SK-N-MC (cell line): ENCODE data around the gene NOTO.

Experiments
- EZH2 ChIP-seq: fragments of 200-600 bp; sonication (generic); IDR thresholded peaks from one replicate; pipeline ENCODE4 v1.6.1; 2017; ENCODE audit warnings: antibody characterized with exemption
- FOXP2 ChIP-seq: optimal IDR thresholded peaks from 2 replicates; pipeline ENCODE3; 2011; ENCODE audit warnings: mild to moderate bottlenecking, moderate library complexity; ENCODE audit not compliant: insufficient read depth; ENCODE audit errors: extremely low read length, control extremely low read depth

DNA sequence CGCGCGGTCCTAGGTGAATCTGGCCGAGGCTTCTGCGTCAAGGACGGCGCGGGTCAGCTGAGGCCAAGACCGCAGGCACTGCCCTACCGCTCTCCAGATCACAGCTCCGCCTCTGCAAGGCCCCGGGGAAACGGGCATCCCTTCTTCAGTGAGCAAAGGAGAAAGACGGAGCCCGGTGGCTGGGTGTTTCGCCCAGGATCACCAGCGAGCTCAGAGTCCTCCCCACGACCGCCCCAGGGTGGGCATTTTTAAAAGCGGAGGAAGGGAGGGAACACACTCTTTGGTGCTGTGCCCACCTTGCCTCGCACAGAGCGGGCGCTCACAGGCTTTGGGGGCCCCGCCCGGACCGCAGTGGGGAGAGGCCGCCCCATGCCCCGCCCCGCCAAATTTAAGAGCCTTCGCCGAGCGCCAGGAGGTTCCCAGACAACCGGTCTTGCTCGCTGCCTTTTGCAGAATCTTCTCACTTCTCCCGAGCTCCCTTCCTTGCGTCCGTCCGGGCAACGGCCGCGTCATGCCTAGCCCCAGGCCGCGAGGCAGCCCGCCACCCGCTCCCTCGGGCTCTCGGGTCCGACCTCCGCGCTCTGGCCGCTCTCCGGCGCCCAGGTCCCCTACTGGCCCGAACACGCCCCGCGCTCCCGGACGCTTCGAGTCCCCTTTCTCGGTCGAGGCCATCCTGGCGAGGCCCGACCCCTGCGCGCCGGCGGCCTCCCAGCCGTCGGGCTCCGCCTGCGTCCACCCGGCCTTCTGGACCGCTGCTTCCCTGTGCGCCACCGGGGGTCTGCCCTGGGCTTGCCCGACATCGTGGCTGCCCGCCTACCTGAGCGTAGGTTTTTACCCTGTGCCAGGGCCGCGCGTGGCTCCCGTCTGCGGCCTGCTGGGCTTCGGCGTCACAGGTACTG, at the start of gene NOTO:
- TF ChIP-seq EZH2 (no peak), FOXP2 (no peak)
